H1 (cell line): ENCODE results near the gene TRIM41. TPM values are rescaled to one million over a fixed set of nuclear protein-coding genes. Genes with fewer than 3 reads are reported as not detected.
A peak's percentile ranks its signal among the peaks of the same experiment; 100 is the strongest.

ENCODE experiments used
- CTCF ChIA-PET: fragments of 300-600 bp; sonication (Branson Sonifier 250); formaldehyde crosslinking; loops from one replicate; lab custom pipeline; 2021; ENCODE audit not compliant: partially characterized antibody; lab: Charles Lee
- POLR2A ChIA-PET: fragments of 300-600 bp; sonication (Branson Sonifier 250); formaldehyde crosslinking; loops from one replicate; lab custom pipeline; 2021; ENCODE audit warnings: inconsistent platforms; ENCODE audit not compliant: partially characterized antibody; lab: Charles Lee
- DNase-seq, 2 experiments: peaks; one replicate each; pipeline versions ENCODE4 v3.0.0 to v3.0.0-alpha.2; 2010 to 2022; ENCODE audit warnings: low spot score in 2 of 2, low read depth in 1 of 2, mixed read lengths in 1 of 2
- FAIRE-seq: peaks from 2 replicates; lab custom pipeline; 2011; peaks lifted over from hg19 to GRCh38; lab: Jason Lieb, UNC
- H2AFZ ChIP-seq: 2 replicates; pipeline ENCODE4 v1.8.1; 2012; ENCODE audit warnings: low read length, inconsistent platforms
- H2AK5ac ChIP-seq: 2 replicates; pipeline ENCODE4 v1.6.1; 2013; ENCODE audit warnings: low read depth, low read length
- H2BK120ac ChIP-seq: replicated peaks from 2 replicates; pipeline ENCODE3; 2013; ENCODE audit warnings: low read depth, low read length, inconsistent platforms
- H2BK12ac ChIP-seq: 2 replicates; pipeline ENCODE4 v1.6.1; 2013; ENCODE audit warnings: low read depth, low read length
- H2BK15ac ChIP-seq: 2 replicates; pipeline ENCODE4 v1.6.1; 2013; ENCODE audit warnings: low read length
- H2BK20ac ChIP-seq: 2 replicates; pipeline ENCODE4 v1.6.1; 2013; ENCODE audit warnings: low read length
- H2BK5ac ChIP-seq: 2 replicates; pipeline ENCODE4 v1.6.1; 2013; ENCODE audit warnings: low read depth, low read length
- H3K14ac ChIP-seq: 2 replicates; pipeline ENCODE4 v1.6.1; 2013; ENCODE audit warnings: inconsistent platforms; ENCODE audit not compliant: insufficient read length
- H3K18ac ChIP-seq: 2 replicates; pipeline ENCODE4 v1.6.1; 2013; ENCODE audit warnings: low read length; ENCODE audit errors: extremely low read depth
- H3K23ac ChIP-seq: 2 replicates; pipeline ENCODE4 v1.6.1; 2013; ENCODE audit warnings: inconsistent platforms; ENCODE audit not compliant: insufficient read length
- H3K23me2 ChIP-seq: 2 replicates; pipeline ENCODE4 v1.6.1; 2013; ENCODE audit warnings: low read depth, low read length
- H3K27ac ChIP-seq: 2 replicates; pipeline ENCODE4 v1.6.1; 2011; ENCODE audit warnings: low read depth, low read length, inconsistent platforms
- H3K27me3 ChIP-seq, 4 experiments: replicated peaks in 1 of 4; 1 replicate in 1 of 4; 2 replicates in 3 of 4; pipeline versions ENCODE4 v1.6.1 to v1.8.1; 2011 to 2013; ENCODE audit warnings: low read length in 3 of 4, mild to moderate bottlenecking in 3 of 4, inconsistent platforms in 2 of 4, mixed read lengths in 2 of 4, moderate library complexity in 1 of 4; ENCODE audit not compliant: control insufficient read depth in 3 of 4, insufficient read depth in 3 of 4; ENCODE audit errors: extremely low read depth in 1 of 4
- H3K36me3 ChIP-seq, 4 experiments: 2 replicates each; pipeline versions ENCODE4 v1.6.1 to v1.8.1; 2011 to 2013; ENCODE audit warnings: mild to moderate bottlenecking in 4 of 4, low read length in 3 of 4, moderate library complexity in 2 of 4, control low read depth in 1 of 4, inconsistent platforms in 1 of 4; ENCODE audit not compliant: insufficient read depth in 4 of 4, control insufficient read depth in 2 of 4
- H3K4ac ChIP-seq: replicated peaks from 2 replicates; pipeline ENCODE3; 2013; ENCODE audit warnings: low read length, low read depth, mixed read lengths, inconsistent platforms; ENCODE audit not compliant: insufficient read length
- H3K4me1 ChIP-seq, 4 experiments: replicated peaks in 1 of 4; 1 replicate in 1 of 4; 2 replicates in 3 of 4; pipeline versions ENCODE4 v1.6.1 to v1.8.1; 2011 to 2013; ENCODE audit warnings: low read length in 3 of 4, inconsistent platforms in 2 of 4, mixed read lengths in 1 of 4; ENCODE audit not compliant: insufficient read depth in 4 of 4, control insufficient read depth in 3 of 4
- H3K4me2 ChIP-seq, 2 experiments: 2 replicates each; pipeline versions ENCODE4 v1.6.1 to v1.8.1; 2011 to 2013; ENCODE audit warnings: low read depth in 2 of 2, low read length in 2 of 2, control low read depth in 1 of 2, inconsistent platforms in 1 of 2, mild to moderate bottlenecking in 1 of 2; ENCODE audit not compliant: insufficient read depth in 1 of 2
- H3K4me3 ChIP-seq, 4 experiments: fragments of 200-600, 300-600 bp in 1 of 4; sonication (generic), shearing (Covaris generic), sonication (Bioruptor Twin) in 1 of 4; 2 replicates each; pipeline versions ENCODE4 v1.5.1 to v1.8.1; 2011 to 2016; ENCODE audit warnings: low read length in 4 of 4, low read depth in 3 of 4, control low read depth in 2 of 4, inconsistent platforms in 2 of 4, mild to moderate bottlenecking in 2 of 4, mixed read lengths in 1 of 4, moderate library complexity in 1 of 4; ENCODE audit not compliant: insufficient read depth in 2 of 4; ENCODE audit errors: extremely low read depth in 1 of 4
- H3K56ac ChIP-seq: replicated peaks from 2 replicates; pipeline ENCODE3; 2013; ENCODE audit warnings: low read depth, mild to moderate bottlenecking, mixed read lengths, low read length, inconsistent platforms; ENCODE audit not compliant: insufficient read length
- H3K79me1 ChIP-seq: 2 replicates; pipeline ENCODE4 v1.6.1; 2013; ENCODE audit warnings: low read depth, low read length, control low read depth
- H3K79me2 ChIP-seq, 2 experiments: 2 replicates each; pipeline versions ENCODE4 v1.6.1 to v1.8.1; 2012 to 2013; ENCODE audit warnings: low read length in 2 of 2, mild to moderate bottlenecking in 2 of 2, inconsistent platforms in 1 of 2; ENCODE audit not compliant: insufficient read depth in 2 of 2, control insufficient read depth in 1 of 2
- H3K9ac ChIP-seq, 4 experiments: replicated peaks in 1 of 4; 1 replicate in 1 of 4; 2 replicates in 3 of 4; pipeline versions ENCODE4 v1.6.1 to v1.8.1; 2011 to 2013; ENCODE audit warnings: low read depth in 3 of 4, low read length in 3 of 4, control low read depth in 2 of 4, mild to moderate bottlenecking in 2 of 4, moderate library complexity in 2 of 4, inconsistent platforms in 1 of 4; ENCODE audit errors: extremely low read depth in 1 of 4
- H3K9me3 ChIP-seq, 2 experiments: 2 replicates each; pipeline versions ENCODE4 v1.6.1 to v1.8.1; 2012 to 2013; ENCODE audit warnings: mild to moderate bottlenecking in 2 of 2, moderate library complexity in 2 of 2, control low read depth in 1 of 2, inconsistent platforms in 1 of 2, low read depth in 1 of 2, low read length in 1 of 2, mixed read lengths in 1 of 2; ENCODE audit not compliant: insufficient read depth in 2 of 2
- H4K20me1 ChIP-seq, 2 experiments: replicated peaks in 1 of 2; 2 replicates each; pipeline versions ENCODE3 to v1.8.1; 2011 to 2013; ENCODE audit warnings: inconsistent platforms in 2 of 2, low read length in 2 of 2, mild to moderate bottlenecking in 1 of 2; ENCODE audit not compliant: insufficient read depth in 2 of 2, control insufficient read depth in 1 of 2
- H4K5ac ChIP-seq: 2 replicates; pipeline ENCODE4 v1.6.1; 2013; ENCODE audit warnings: low read length, low read depth, mixed read lengths, inconsistent platforms; ENCODE audit not compliant: insufficient read length
- H4K8ac ChIP-seq: 2 replicates; pipeline ENCODE4 v1.8.0; 2013; ENCODE audit warnings: mild to moderate bottlenecking, moderate library complexity, low read length, inconsistent platforms; ENCODE audit not compliant: insufficient read depth; ENCODE audit errors: extremely low read depth
- H4K91ac ChIP-seq: replicated peaks from 2 replicates; pipeline ENCODE3; 2013; ENCODE audit warnings: low read length, mixed read lengths, inconsistent platforms; ENCODE audit not compliant: insufficient read length
- CEBPB ChIP-seq: IDR thresholded peaks from 2 replicates; pipeline ENCODE4 v1.6.1; 2012; ENCODE audit warnings: low read depth, low read length
- CTBP2 ChIP-seq: IDR thresholded peaks from 2 replicates; pipeline ENCODE4 v1.7.0; 2011; ENCODE audit warnings: borderline replicate concordance, mild to moderate bottlenecking, moderate library complexity, mixed read lengths, low read length; ENCODE audit not compliant: insufficient read depth, insufficient read length
- FOSL1 ChIP-seq: IDR thresholded peaks from 2 replicates; pipeline ENCODE4 v1.6.1; 2011; ENCODE audit warnings: mild to moderate bottlenecking, low read depth, low read length, moderate library complexity; ENCODE audit not compliant: insufficient read depth
- WGBS, 2 experiments: shearing (Covaris generic) in 1 of 2; methylation state at CpG; one replicate each; pipeline versions ENCODE4 v1.1.6 to v1.1.7; 2013 to 2015; ENCODE audit warnings: low lambda C conversion rate in 2 of 2, mixed read lengths in 2 of 2, inconsistent platforms in 1 of 2, low coverage in 1 of 2, missing lambda C conversion rate in 1 of 2; ENCODE audit not compliant: insufficient replicate concordance in 2 of 2, insufficient coverage in 1 of 2, insufficient read length in 1 of 2; ENCODE audit errors: extremely low coverage in 1 of 2, missing lambda C conversion rate in 1 of 2; 5-methylcytosine and 5-hydroxymethylcytosine counted together
- polyA plus RNA-seq, 7 experiments: library from polyadenylated mRNA; depleted of rRNA in 3 of 7; stranded (reverse) in 5 of 7; unstranded in 2 of 7; fragments of >200 nt in 5 of 7; fragments of 200-250 nt in 2 of 7; gene quantifications; 1 replicate in 5 of 7; 2 replicates in 1 of 7; 4 replicates in 1 of 7; pipeline versions ENCODE4 v1.2.1 to v1.2.3, GENCODE V29; 2011 to 2013; ENCODE audit warnings: missing spikeins in 2 of 7, mixed read lengths in 2 of 7
- total RNA-seq: library from RNA; stranded (reverse); fragmentation: NEBNext Ultra II Directional; extraction: Animal tissue kit (Norgen Biotek cat#: 25700); gene quantifications from 2 replicates; pipeline ENCODE4 v1.2.1, GENCODE V29; 2021

TRIM41 gene
- total and polyA plus RNA-seq, 2 of the 8 experiments (the other 6 are each of a cell fraction or from before 2014, with no cell fraction given), result 12.9 to 21.6 TPM

DNA sequence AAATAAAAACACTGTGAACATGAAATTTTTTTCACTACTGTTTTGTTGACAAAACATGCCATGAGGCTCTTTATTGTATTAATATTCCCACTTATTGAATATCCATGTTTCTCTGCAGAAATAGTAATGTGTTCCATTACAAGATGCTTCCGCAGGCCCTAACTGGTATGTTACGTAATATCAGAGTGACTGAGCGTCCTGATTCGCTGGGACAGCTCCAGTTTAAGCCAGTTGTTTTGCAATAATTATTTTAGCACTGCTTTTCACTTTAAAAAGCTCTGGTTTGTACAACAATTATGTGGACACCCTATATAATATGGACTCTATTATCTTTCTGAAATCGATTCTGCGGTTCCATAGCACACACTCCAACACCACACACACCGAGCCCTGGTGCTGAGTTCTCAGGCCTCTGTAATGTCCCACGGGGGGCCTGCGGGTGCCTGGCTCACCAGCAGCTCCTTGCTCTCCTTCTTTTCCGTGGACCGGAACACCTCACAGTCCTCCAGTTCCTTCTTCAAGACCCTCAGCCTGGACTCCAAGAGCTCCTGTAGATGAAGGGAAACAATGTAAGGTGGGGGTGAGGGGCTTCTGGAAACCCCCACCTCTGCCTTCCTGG is 19.9 kb upstream of the TRIM41 start:
- FAIRE-seq, result no peak
- H3K56ac ChIP-seq, result no peak overlapping the region
- no peak overlapping the region for H3K14ac ChIP-seq
- peaks cover 2 to 3% of the 10 kb centered on the region in 2 experiments for H4K20me1 ChIP-seq
- no peak overlapping the region for H3K9ac ChIP-seq
- peaks cover 24% of the 10 kb centered on the region for H3K23me2 ChIP-seq
- no peak overlapping the region for H3K27ac ChIP-seq
- CTCF ChIA-PET, result interaction anchor here (0.6 to 14.5 kb wide), 6 partner anchors 9 to 77 kb away, joined by 3 to 197 read pairs (median 3); partner anchors contain the start of gene TRIM41
- no peak for DNase-seq
- H3K36me3 ChIP-seq, result peaks cover 0 to 7% (median 0%) of the 10 kb centered on the region in 4 experiments; a peak in 1 of 8 replicates
- H3K23ac ChIP-seq, result no peak overlapping the region
- H3K4ac ChIP-seq, result no peak overlapping the region
- TF ChIP-seq CTBP2 (peak; percentile 14), FOSL1 (no peak), CEBPB (peak; percentile 81)
- H3K79me1 ChIP-seq, result no peaks in the 10 kb centered on the region
- H4K91ac ChIP-seq, result no peak overlapping the region
- H4K5ac ChIP-seq, result no peak overlapping the region
- no peak overlapping the region for H2AFZ ChIP-seq
- H2BK12ac ChIP-seq, result no peak overlapping the region
- H4K8ac ChIP-seq, result no peak overlapping the region
- H3K79me2 ChIP-seq, result no peaks in the 10 kb centered on the region
- peak overlapping the region in 1 of 2 experiments; percentile 99; a peak in 2 of 4 replicates for H3K4me2 ChIP-seq
- peaks cover 32 to 72% (median 59%) of the 10 kb centered on the region in 4 experiments for H3K27me3 ChIP-seq
- peaks cover 6 to 26% (median 16%) of the 10 kb centered on the region in 4 experiments for H3K4me1 ChIP-seq
- H3K4me3 ChIP-seq, result peak overlapping the region in 1 of 4 experiments; percentile 87; a peak in 2 of 8 replicates
- H2BK15ac ChIP-seq, result no peak overlapping the region
- H2BK5ac ChIP-seq, result no peak overlapping the region
- no peaks in the 10 kb centered on the region for H3K9me3 ChIP-seq
- 84% methylated on average over 11 of the region's 11 CpGs; no CpG with 5 or more reads in 1 of the 2 experiments for WGBS, 2 experiments
- no peak overlapping the region for H3K18ac ChIP-seq
- H2AK5ac ChIP-seq, result no peak overlapping the region
- H2BK20ac ChIP-seq, result no peak overlapping the region
- POLR2A ChIA-PET, result interaction anchor here (8.3 to 8.4 kb wide), 2 partner anchors 11 to 33 kb away, joined by 85 to 90 read pairs; no protein-coding TSS in a partner anchor
- H2BK120ac ChIP-seq, result no peak overlapping the region
